ENCODE measurements around the gene CAMK2D.

CAMK2D gene

GRCh38 chr4:113559947-113560346, 201.6 kb downstream of the CAMK2D start:
- DNase-seq, result no peak

GRCh38 chr4:113556382-113557134, 205.0 kb downstream of the CAMK2D start:
- no peak for DNase-seq

- DNase-seq, result peak; percentile 91
Measured at GRCh38 chr4:113555868-113556267, 205.7 kb downstream of the CAMK2D start.

GRCh38 chr4:113553082-113553481, 208.5 kb downstream of the CAMK2D start:
- DNase-seq, result no peak

- DNase-seq, result no peak
Measured at GRCh38 chr4:113550510-113550909, 211.0 kb downstream of the CAMK2D start.

- no peak for DNase-seq
Measured at GRCh38 chr4:113548303-113548702, 213.2 kb downstream of the CAMK2D start.

- DNase-seq, result peak; percentile 92
Measured at GRCh38 chr4:113547487-113548042, 214.0 kb downstream of the CAMK2D start.

- no peak for DNase-seq
Measured at GRCh38 chr4:113541933-113542332, 219.6 kb downstream of the CAMK2D start.

- DNase-seq, result no peak
Measured at GRCh38 chr4:113540859-113541258, 220.7 kb downstream of the CAMK2D start.

GRCh38 chr4:113539408-113539807, 222.1 kb downstream of the CAMK2D start:
- no peak for DNase-seq

- no peak for DNase-seq
Measured at GRCh38 chr4:113537628-113538027, 223.9 kb downstream of the CAMK2D start.

- no peak for DNase-seq
Measured at GRCh38 chr4:113537203-113537602, 224.3 kb downstream of the CAMK2D start.

GRCh38 chr4:113534711-113535110, 226.8 kb downstream of the CAMK2D start:
- DNase-seq, result no peak

GRCh38 chr4:113531572-113531971, 230.0 kb downstream of the CAMK2D start:
- DNase-seq, result no peak

- no peak for DNase-seq
Measured at GRCh38 chr4:113528395-113528794, 233.1 kb downstream of the CAMK2D start.

- DNase-seq, result no peak
Measured at GRCh38 chr4:113525521-113525920, 236.0 kb downstream of the CAMK2D start.

GRCh38 chr4:113524505-113525186, 236.9 kb downstream of the CAMK2D start:
- DNase-seq, result no peak

GRCh38 chr4:113524096-113524495, 237.4 kb downstream of the CAMK2D start:
- DNase-seq, result no peak

GRCh38 chr4:113522433-113522832, 239.1 kb downstream of the CAMK2D start:
- DNase-seq, result no peak

GRCh38 chr4:113513382-113513781, 248.2 kb downstream of the CAMK2D start:
- no peak for DNase-seq

GRCh38 chr4:113512880-113513279, 248.7 kb downstream of the CAMK2D start:
- DNase-seq, result no peak

- no peak for DNase-seq
Measured at GRCh38 chr4:113511944-113512343, 249.6 kb downstream of the CAMK2D start.

- DNase-seq, result no peak
Measured at GRCh38 chr4:113509851-113510250, 251.7 kb downstream of the CAMK2D start.

GRCh38 chr4:113505044-113505443, 256.5 kb downstream of the CAMK2D start:
- no peak for DNase-seq

Measured in MV-4-11 (cell line).